ENCODE measurements around the gene CDC16.
A peak's percentile ranks its signal among the peaks of the same experiment; 100 is the strongest.
"Not testable (repeated sequence)": the region's sequence is repeated elsewhere in the genome, so short reads cannot be mapped to it uniquely, and the experiment has no call there.

CDC16 gene

DNA sequence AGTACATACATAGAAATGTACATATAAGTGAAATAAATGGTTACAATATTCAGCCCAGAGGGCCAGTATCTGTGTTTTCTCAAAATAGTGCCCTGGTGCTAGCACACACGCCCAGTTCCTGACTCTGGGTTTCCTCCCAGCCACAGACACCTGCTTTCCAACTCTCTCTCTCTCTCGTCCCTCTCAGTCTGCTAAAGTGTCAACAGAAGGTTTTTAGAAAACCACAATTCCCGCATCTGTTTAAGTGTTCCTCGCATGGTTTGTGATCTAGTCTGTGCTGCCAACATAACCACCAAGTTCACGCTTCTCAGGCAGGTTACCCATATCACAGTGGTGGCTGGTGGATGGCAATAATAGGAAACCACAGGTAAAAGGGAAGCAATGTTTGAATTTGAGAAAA lies 28.9 kb downstream of the CDC16 start:
- no peak for DNase-seq (ENCODE audit: low read depth in 2 of 2)

DNA sequence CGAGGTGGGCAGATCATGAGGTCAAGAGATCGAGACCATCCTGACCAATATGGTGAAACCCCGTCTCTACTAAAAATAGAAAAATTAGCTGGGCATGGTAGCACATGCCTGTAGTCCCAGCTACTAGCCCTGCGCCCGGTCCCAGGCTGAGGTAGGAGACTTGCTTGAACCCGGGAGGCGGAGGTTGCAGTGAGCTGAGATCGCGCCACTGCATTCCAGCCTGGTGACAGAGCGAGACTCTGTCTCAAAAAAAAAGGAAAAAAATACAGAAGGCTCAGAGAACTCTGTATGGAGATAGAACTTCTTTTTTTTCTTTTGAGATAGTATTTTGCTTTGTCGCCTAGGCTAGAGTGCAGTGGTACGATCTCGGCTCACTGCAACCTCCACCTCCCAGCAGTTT lies 29.6 kb downstream of the CDC16 start:
- not testable (repeated sequence) for DNase-seq (ENCODE audit: low read depth in 2 of 2)

DNA sequence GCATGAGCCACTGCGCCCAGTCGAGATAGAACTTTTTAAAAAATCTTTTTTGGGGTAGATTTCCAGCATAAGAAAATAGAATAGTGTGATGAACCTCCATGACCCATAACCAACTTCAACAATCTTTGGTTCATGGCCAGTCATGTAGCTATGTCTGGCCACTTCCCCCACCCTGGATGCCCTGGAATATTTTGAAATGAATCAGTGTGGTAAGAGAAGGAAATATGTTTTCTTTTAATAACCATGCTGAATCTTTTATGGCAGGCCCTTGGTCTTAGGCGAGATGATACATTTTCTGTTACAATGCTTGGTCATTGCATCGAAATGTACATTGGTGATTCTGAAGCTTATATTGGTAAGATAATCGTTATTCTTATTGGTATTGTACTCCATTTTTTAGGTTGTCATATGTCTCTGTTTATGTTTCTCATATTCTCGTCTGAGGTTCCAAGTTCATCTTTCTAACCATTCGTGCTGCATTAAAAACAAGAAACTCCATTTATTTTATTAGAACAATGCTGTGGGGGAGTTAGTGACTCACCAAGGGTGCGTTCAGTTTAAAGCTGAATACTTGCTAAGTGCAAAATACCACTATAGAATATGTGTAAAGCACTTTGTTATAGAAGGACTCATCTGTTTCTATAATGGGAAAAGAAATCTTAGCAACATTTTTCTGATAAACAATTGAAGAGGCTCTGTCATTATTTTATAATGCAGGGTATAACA lies 30.4 kb downstream of the CDC16 start:
- peak; percentile 61 to 65 for DNase-seq (ENCODE audit: low read depth in 2 of 2)

GRCh38 chr13:114266241-114266640 lies 31.5 kb downstream of the CDC16 start:
- no peak for DNase-seq (ENCODE audit: low read depth in 2 of 2)

GRCh38 chr13:114268344-114269280 lies 33.9 kb downstream of the CDC16 start:
- DNase-seq (ENCODE audit: low read depth in 2 of 2), result no peak

- no peak for DNase-seq (ENCODE audit: low read depth in 2 of 2)
These were observed 34.6 kb downstream of the CDC16 start for GRCh38 chr13:114269281-114269770.

DNA sequence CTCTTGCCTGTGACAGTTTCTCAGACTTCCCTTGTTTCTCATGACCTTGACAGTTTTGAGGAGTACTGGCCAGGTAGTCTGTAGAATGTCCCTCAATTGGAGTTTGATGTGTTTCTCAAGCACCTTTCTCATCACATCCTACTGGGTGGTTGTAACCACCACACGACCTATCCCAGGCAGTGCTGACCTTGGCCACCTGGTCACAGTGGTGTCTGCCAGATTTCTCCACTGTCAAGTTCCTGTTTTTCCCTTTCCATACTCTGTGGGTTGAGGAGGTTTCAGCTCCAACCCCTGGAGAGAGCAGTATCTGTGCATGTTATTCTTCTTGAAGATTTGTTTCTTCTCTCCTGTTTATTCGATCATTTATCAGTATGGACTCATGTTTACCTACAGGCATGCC lies 38.3 kb downstream of the CDC16 start:
- no peak for DNase-seq (ENCODE audit: low read depth in 2 of 2)

- DNase-seq (ENCODE audit: low read depth in 2 of 2), result no peak
These were observed 40.6 kb downstream of the CDC16 start for GRCh38 chr13:114275304-114275703.

DNA sequence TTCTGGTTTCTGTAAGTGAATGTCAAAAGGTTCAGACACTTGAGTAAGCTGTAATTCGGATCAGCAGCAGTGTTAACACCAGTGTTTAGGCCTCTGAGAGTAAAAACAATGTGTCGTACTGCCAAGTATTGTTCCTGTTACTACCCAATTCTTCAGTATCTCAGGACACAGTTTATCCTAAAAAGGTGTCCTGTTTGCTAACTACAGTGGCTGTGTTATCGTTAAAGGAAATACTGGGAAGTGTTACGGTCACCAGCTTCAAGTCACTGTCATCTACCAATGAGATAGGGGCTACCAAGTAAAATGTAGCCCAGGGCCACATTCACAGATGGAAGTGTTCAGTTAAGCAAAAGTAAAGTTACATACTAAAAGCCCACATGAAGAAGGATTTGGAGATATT lies 44.4 kb downstream of the CDC16 start:
- DNase-seq (ENCODE audit: low read depth in 2 of 2), result no peak

- no peak for DNase-seq (ENCODE audit: low read depth in 2 of 2)
These were observed 45.2 kb downstream of the CDC16 start for GRCh38 chr13:114279758-114280355.

GRCh38 chr13:114281351-114282040 lies 46.8 kb downstream of the CDC16 start, which contains the start of gene UPF3A:
Gene UPF3A, plus strand, starts transcription at chr13:114281601. Its CDS starts 39 bp downstream, at chr13:114281640.
- DNase-seq (ENCODE audit: low read depth in 2 of 2), result peak; percentile 80 to 86

DNA sequence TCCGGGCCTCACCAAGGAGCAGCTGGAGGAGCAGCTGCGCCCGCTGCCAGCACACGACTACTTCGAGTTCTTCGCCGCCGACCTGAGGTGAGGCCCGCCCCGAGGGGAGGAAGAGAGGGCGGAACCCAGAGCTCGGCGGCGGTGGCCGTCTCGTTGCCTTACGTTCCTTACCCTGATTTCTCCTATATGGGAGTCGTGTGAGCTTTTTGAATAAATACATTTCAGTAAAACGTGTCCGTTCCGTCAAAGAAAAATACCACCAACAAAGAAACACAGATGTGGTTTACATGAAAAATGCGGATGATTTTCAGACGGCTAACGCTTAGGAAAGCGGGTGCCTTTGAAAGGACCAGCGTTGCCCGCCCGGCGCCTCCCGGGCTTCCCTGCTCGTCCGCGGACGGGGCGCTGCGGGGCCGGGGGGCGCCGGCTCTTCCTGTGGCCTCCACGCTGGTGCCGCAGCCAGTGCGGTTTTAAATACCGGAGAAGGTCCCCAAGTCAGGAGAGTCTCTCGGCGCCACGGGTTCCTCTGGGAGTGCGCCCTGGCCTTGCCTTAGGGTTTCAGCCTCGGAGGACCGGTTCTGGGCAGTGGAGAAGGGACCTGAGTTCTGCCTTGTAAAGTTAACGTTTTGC lies 47.5 kb downstream of the CDC16 start:
- peak in 1 of 2 experiments; percentile 22 for DNase-seq (ENCODE audit: low read depth in 2 of 2)

DNA sequence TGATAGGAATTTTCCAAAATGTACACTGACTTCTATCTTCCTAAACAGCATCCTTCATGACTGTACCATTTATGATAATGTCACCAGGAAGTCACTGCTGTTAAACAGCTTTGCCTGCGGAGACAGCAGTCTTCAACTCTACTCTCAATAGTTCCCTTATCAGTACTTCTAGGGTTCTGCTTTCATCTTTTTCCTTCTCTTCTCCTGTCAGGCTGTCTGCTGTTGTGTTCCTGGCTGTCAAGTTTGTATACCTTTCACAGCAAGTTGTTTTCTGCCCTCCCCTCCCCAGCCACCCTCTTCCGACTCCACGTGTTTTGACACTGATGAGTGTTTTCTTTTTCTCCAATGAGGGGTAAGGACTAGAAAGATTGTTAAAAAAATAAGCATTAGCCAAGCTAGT lies 48.9 kb downstream of the CDC16 start:
- no peak for DNase-seq (ENCODE audit: low read depth in 2 of 2)

- no peak for DNase-seq (ENCODE audit: low read depth in 2 of 2)
These were observed 50.0 kb downstream of the CDC16 start for GRCh38 chr13:114284680-114285079.

DNA sequence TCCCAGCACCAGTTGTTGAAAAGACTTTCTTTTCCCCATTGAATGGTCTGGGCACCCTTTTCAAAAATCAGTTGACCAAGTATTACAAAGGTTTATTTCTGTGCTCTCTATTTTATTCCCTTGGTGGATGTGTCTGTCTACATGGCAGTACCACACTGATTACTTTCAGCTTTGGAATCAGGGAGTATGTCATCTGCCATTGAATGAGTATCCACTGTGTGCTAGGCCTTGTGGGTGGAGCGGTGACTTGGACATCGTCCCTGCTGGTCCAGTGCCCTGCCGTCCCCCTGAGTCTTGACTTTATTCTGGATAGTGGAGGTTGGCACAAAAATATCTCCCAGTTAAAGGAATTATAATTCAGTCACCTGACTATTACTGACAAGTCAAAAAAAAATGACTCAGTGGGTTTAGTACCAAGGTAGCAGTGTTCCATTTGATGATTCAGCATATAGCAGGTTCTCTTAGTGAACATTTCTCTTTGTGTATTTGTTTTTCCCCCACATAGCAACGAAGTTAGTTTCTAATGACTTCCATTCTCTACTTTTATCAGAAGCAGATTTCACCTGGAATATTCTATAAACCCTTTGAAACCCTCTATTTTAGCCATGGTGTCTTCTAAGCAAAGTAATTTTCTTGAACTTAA lies 50.6 kb downstream of the CDC16 start:
- DNase-seq (ENCODE audit: low read depth in 2 of 2), result no peak

GRCh38 chr13:114286808-114287207 lies 52.1 kb downstream of the CDC16 start:
- DNase-seq (ENCODE audit: low read depth in 2 of 2), result no peak

GRCh38 chr13:114288157-114288591 lies 53.5 kb downstream of the CDC16 start:
- DNase-seq (ENCODE audit: low read depth in 2 of 2), result no peak

GRCh38 chr13:114296448-114296847 lies 61.8 kb downstream of the CDC16 start:
- DNase-seq (ENCODE audit: low read depth in 2 of 2), result no peak

DNA sequence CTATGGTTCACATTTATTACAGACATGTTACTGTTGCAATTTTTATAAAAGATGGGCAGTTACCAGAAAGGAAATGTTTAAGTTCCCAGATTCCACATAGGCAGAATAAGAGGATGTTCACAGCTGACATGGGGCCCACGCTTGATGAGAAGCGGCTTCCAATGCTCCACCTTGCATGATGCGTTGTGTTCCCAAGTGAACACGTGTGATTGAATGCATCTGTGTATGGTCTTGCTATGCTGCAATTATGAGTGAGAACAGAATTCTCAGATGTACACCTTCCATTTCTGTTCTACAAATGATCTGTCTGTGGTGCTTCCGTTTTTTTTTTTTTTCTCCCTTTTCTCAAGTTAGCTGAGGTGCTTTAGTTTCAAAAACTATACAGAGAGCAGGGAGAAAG lies 62.2 kb downstream of the CDC16 start:
- no peak for DNase-seq (ENCODE audit: low read depth in 2 of 2)

- DNase-seq (ENCODE audit: low read depth in 2 of 2), result no peak
These were observed 64.2 kb downstream of the CDC16 start for GRCh38 chr13:114298866-114299265.

All from fibroblast of skin of left biceps (primary cell).